ENCODE results near the gene SRSF7. TPM values are rescaled to one million over a fixed set of nuclear protein-coding genes. Genes with fewer than 3 reads are reported as not detected.
"Not testable (repeated sequence)": the region's sequence is repeated elsewhere in the genome, so short reads cannot be mapped to it uniquely, and the experiment has no call there.

SRSF7 gene
- total RNA-seq, 2 experiments from 2014 or later, result 362 to 378 TPM

DNA sequence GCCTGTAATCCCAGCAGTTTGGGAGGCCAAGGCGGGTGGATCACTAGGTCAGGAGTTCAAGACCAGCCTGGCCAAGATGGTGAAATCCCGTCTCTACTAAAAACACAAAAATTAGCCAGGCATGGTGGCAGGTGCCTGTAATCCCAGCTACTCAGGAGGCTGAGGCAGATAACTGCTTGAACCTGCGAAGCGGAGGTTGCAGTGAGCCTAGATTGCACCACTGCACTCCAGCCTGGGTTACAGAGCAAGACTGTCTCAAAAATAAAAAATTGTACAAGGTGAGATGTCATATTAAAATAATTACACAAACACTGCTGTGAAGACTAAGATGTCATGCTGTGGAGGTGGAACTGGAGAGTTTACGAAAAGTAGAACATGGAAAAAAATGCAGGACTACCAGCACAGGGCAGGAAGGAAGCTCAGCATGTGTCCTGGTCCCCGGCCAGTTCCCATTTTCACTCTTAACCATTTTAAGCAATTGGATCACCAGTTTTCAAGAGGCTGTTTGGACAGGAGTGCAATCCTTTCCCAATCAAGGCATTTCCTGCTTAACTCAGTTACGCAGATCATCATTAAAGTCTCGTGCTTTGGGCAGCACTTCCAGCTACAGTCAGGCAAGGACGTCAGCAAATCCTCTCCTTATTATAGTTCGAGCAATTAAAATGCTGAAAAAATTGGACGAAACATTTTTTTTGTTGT lies 14.0 kb downstream of the SRSF7 start:
- CTCF ChIA-PET; H3K27me3 Mint-ChIP-seq; DNase-seq; H3K27ac Mint-ChIP-seq; ATAC-seq; H3K9me3 Mint-ChIP-seq (ENCODE audit: low read depth); H3K4me3 Mint-ChIP-seq: not testable (repeated sequence)
- Mint-ChIP-seq H3K36me3 (peaks cover 55% of the 10 kb centered on the region), H3K4me1 (peaks cover 18% of the 10 kb centered on the region)

GRCh38 chr2:38735999-38736320 lies 15.2 kb downstream of the SRSF7 start:
- CTCF ChIA-PET, result interaction anchor here (0.6 to 3.0 kb wide), 6 partner anchors 70 to 200 kb away, joined by 3 to 13 read pairs (median 4); partner anchors contain the start of gene GALM
- Mint-ChIP-seq H3K4me1 (peaks cover 9% of the 10 kb centered on the region), H3K4me3 (no peak overlapping the region), H3K27me3 (no peaks in the 10 kb centered on the region), H3K36me3 (peaks cover 53% of the 10 kb centered on the region), H3K9me3 (ENCODE audit: low read depth) (no peaks in the 10 kb centered on the region), H3K27ac (no peak overlapping the region)
- ATAC-seq (no peak), DNase-seq (no peak)

DNA sequence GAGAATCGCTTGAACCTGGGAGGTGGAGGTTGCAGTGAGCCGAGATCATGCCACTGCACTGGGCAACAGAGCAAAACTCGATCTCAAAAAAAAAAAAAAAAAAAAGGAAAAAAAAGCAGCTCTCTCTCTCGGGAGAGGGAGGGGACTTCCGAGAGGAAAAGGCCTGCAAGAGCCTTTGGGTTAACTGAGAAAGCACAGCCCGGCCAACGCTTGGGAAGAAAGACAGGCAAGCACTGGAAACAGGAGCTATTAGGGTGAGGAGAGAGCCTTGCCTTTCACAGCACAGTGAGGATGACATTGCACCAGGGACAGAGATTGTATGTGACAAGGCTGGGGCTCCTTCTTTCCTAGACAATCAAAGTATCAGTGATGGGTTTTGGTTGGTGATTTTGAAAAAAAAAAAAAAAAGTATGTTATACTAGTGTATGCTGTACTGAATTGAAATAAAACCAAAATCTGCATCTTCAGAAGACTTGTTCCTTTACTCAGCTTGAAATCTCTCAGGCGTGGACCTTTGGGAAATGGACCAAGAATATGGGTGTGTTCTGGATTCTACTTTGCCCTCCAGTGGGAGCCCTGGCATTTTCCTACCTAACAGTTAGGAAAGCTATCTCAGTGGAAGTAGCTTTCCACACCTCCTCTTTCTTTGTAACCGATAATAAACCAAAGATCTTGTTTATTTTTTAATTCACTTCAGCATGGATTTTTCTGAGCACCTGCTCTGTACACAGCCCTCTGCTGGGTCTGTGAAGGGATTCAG lies 16.7 kb downstream of the SRSF7 start:
- H3K27ac Mint-ChIP-seq, result peak overlapping the region; percentile 63
- H3K4me1 Mint-ChIP-seq, result peaks cover 3% of the 10 kb centered on the region
- no peaks in the 10 kb centered on the region for H3K27me3 Mint-ChIP-seq
- CTCF ChIA-PET, result interaction anchor here (0.6 to 3.0 kb wide), 13 partner anchors 9 to 1117 kb away, joined by 3 to 13 read pairs (median 4); partner anchors contain the start of gene HNRNPLL
- no peak overlapping the region for H3K4me3 Mint-ChIP-seq
- DNase-seq (no peak), ATAC-seq (no peak)
- H3K36me3 Mint-ChIP-seq, result peaks cover 53% of the 10 kb centered on the region
- H3K9me3 Mint-ChIP-seq (ENCODE audit: low read depth), result no peaks in the 10 kb centered on the region

- Mint-ChIP-seq H3K9me3 (ENCODE audit: low read depth) (no peaks in the 10 kb centered on the region), H3K27me3 (no peaks in the 10 kb centered on the region), H3K27ac (peak overlapping the region; percentile 63), H3K4me1 (no peaks in the 10 kb centered on the region), H3K4me3 (no peak overlapping the region), H3K36me3 (peaks cover 48% of the 10 kb centered on the region)
- CTCF ChIA-PET, result interaction anchor here (0.5 to 12.8 kb wide), 10 partner anchors 10 to 214 kb away, joined by 3 to 147 read pairs (median 4); no protein-coding TSS in a partner anchor
- DNase-seq (no peak), ATAC-seq (no peak)
These were observed 17.7 kb downstream of the SRSF7 start for GRCh38 chr2:38733300-38733971.

DNA sequence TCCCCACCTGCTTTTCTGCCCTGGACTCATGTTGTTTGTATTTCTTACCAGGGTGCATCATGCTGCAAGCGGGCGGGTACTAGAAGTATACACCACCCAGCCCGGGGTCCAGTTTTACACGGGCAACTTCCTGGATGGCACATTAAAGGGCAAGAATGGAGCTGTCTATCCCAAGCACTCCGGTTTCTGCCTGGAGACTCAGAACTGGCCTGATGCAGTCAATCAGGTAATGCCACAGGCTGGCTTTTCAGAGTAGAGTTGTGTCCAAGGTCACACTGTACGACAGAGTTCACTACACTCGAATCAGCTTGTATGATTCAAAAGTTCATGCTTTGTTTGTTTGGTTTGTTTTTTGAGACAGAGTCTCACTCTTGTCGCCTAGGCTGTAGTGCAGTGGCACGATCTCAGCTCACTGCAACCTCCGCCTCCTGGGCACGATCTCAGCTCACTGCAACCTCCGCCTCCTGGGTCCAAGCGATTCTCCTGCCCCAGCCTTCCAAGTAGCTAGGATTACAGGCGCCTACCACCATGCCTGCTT lies 19.4 kb downstream of the SRSF7 start:
- no peaks in the 10 kb centered on the region for H3K9me3 Mint-ChIP-seq (ENCODE audit: low read depth)
- H3K27me3 Mint-ChIP-seq, result no peaks in the 10 kb centered on the region
- CTCF ChIA-PET, result interaction anchor here (1.0 to 12.8 kb wide), 8 partner anchors 48 to 224 kb away, joined by 3 to 147 read pairs (median 4); no protein-coding TSS in a partner anchor
- peaks cover 40% of the 10 kb centered on the region for H3K36me3 Mint-ChIP-seq
- no peaks in the 10 kb centered on the region for H3K4me1 Mint-ChIP-seq
- DNase-seq (no peak), ATAC-seq (no peak)
- H3K27ac Mint-ChIP-seq, result no peak overlapping the region
- H3K4me3 Mint-ChIP-seq, result no peak overlapping the region

GRCh38 chr2:38731090-38731489 lies 20.1 kb downstream of the SRSF7 start:
- DNase-seq, result no peak
- no peak for ATAC-seq
- H3K36me3 Mint-ChIP-seq, result peaks cover 39% of the 10 kb centered on the region
- peak overlapping the region; percentile 45 for H3K27ac Mint-ChIP-seq
- no peaks in the 10 kb centered on the region for H3K9me3 Mint-ChIP-seq (ENCODE audit: low read depth)
- CTCF ChIA-PET, result interaction anchor here (1.0 to 12.8 kb wide), 6 partner anchors 47 to 196 kb away, joined by 3 to 147 read pairs (median 4); no protein-coding TSS in a partner anchor
- no peak overlapping the region for H3K4me3 Mint-ChIP-seq
- H3K27me3 Mint-ChIP-seq, result no peaks in the 10 kb centered on the region
- no peaks in the 10 kb centered on the region for H3K4me1 Mint-ChIP-seq

- no peaks in the 10 kb centered on the region for H3K9me3 Mint-ChIP-seq (ENCODE audit: low read depth)
- H3K27me3 Mint-ChIP-seq, result no peaks in the 10 kb centered on the region
- H3K4me3 Mint-ChIP-seq, result no peak overlapping the region
- CTCF ChIA-PET, result interaction anchor here (1.6 to 12.8 kb wide), 2 partner anchors 12 to 148 kb away, joined by 5 to 147 read pairs; no protein-coding TSS in a partner anchor
- H3K27ac Mint-ChIP-seq, result no peak overlapping the region
- peaks cover 35% of the 10 kb centered on the region for H3K36me3 Mint-ChIP-seq
- DNase-seq (no peak), ATAC-seq (no peak)
- peaks cover 11% of the 10 kb centered on the region for H3K4me1 Mint-ChIP-seq
These were observed 22.5 kb downstream of the SRSF7 start for GRCh38 chr2:38728694-38729093.

DNA sequence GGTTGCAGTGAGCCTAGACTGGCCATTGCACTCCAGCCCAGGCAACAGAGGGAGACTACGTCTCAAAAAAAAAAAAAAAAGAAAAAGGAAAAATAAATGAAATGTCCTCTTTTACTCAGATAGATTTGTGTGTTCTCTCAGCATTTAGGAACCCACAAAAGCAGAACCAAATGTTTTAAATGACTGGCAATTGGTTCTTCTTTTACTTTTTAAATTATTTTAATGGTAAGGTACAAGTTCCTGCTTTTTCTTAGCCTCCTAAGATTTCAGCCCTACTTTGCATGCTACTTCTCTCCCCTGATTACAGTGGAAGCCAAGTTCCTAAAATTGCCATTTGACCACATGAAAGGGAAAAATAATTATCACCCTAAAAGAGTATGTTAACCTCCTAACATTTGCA lies 23.5 kb downstream of the SRSF7 start:
- CTCF ChIA-PET, result interaction anchor here (1.6 to 12.8 kb wide), 2 partner anchors 13 to 147 kb away, joined by 5 to 147 read pairs; no protein-coding TSS in a partner anchor
- peaks cover 27% of the 10 kb centered on the region for H3K36me3 Mint-ChIP-seq
- no peak overlapping the region for H3K4me3 Mint-ChIP-seq
- no peaks in the 10 kb centered on the region for H3K9me3 Mint-ChIP-seq (ENCODE audit: low read depth)
- H3K27me3 Mint-ChIP-seq, result no peaks in the 10 kb centered on the region
- DNase-seq, result no peak
- no peak for ATAC-seq
- H3K27ac Mint-ChIP-seq, result no peak overlapping the region
- H3K4me1 Mint-ChIP-seq, result peaks cover 19% of the 10 kb centered on the region

DNA sequence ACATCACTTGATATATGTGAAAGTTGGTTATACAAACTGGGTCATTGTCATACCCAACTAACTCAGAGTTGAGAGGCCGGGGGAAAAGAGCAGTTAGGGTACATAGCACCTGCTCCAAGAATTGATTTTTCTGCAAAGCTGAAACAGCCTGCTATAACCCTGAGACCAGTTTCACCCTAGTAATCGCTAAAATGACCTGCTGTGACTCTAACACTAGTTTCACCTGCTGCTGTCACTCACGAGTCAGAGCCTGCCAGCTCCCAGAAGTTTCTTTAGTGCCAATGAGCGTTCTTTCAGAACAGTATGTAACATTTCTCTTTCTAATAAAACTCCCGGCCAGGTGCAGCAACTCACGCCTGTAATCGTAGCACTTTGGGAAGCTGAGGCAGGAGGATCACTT lies 28.0 kb downstream of the SRSF7 start:
- Mint-ChIP-seq H3K27me3 (no peaks in the 10 kb centered on the region), H3K4me1 (peaks cover 50% of the 10 kb centered on the region)

GRCh38 chr2:38722271-38723061 lies 28.7 kb downstream of the SRSF7 start:
- Mint-ChIP-seq H3K9me3 (ENCODE audit: low read depth) (no peaks in the 10 kb centered on the region), H3K4me3 (peak overlapping the region; percentile 41), H3K36me3 (peaks cover 42% of the 10 kb centered on the region), H3K27ac (peak overlapping the region; percentile 87), H3K27me3 (no peaks in the 10 kb centered on the region), H3K4me1 (peaks cover 50% of the 10 kb centered on the region)
- ATAC-seq, result peak; percentile 59
- CTCF ChIA-PET, result interaction anchor here (0.7 to 12.8 kb wide), 9 partner anchors 19 to 159 kb away, joined by 3 to 147 read pairs (median 5); partner anchors contain the start of genes GALM and HNRNPLL
- peak; percentile 58 for DNase-seq

More for the DNA sequence above, 28.0 kb downstream of the SRSF7 start:
- ATAC-seq, result peak; percentile 2
- Mint-ChIP-seq H3K4me3 (peak overlapping the region; percentile 41), H3K27ac (peak overlapping the region; percentile 87), H3K36me3 (peaks cover 38% of the 10 kb centered on the region), H3K9me3 (ENCODE audit: low read depth) (no peaks in the 10 kb centered on the region)
- no peak for DNase-seq
- CTCF ChIA-PET, result interaction anchor here (0.8 to 12.8 kb wide), 9 partner anchors 10 to 188 kb away, joined by 3 to 147 read pairs (median 3); partner anchors contain the start of genes GALM and HNRNPLL

DNA sequence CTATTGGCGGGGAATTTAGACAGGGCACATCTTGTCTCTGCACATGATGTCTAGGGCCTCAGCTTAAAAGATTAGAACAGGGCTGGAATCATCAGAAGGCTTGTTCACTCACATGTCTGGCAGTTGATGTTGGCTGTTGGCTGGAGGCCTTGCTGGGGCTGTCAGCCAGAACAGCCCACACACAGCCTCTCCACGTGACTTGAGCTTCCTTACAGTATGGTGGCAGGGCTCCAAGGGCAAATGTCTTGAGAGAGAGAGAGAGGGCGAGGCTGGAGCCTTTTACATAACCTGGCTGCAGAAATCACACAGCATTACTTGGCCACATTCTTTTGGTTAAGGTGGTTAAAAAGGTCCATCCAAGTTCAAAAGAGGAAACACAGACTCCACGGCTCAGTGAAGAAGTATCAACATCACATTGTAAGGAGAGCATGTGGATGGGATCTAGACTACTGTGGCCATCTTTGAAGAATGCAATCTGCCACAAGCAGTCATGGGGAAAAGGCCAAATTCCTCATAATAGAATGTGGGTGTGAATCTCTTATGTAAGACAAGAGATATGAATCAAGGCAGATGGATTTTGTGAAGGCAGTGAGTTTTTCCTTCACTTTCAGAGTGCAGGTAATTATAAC lies 30.4 kb downstream of the SRSF7 start:
- H3K4me3 Mint-ChIP-seq, result no peak overlapping the region
- peaks cover 50% of the 10 kb centered on the region for H3K36me3 Mint-ChIP-seq
- H3K27me3 Mint-ChIP-seq, result no peaks in the 10 kb centered on the region
- H3K4me1 Mint-ChIP-seq, result peaks cover 51% of the 10 kb centered on the region
- peak overlapping the region; percentile 63 for H3K27ac Mint-ChIP-seq
- CTCF ChIA-PET, result interaction anchor here (0.6 to 6.4 kb wide), 3 partner anchors 118 to 446 kb away, joined by 3 to 52 read pairs (median 3); partner anchors contain the start of gene HNRNPLL
- peak; percentile 10 for ATAC-seq
- DNase-seq, result no peak
- H3K9me3 Mint-ChIP-seq (ENCODE audit: low read depth), result no peaks in the 10 kb centered on the region

- H3K36me3 Mint-ChIP-seq, result peaks cover 55% of the 10 kb centered on the region
- DNase-seq (no peak), ATAC-seq (no peak)
- CTCF ChIA-PET, result interaction anchor here (0.6 to 6.4 kb wide), 2 partner anchors 117 to 212 kb away, joined by 3 to 52 read pairs; partner anchors contain the start of gene HNRNPLL
- no peak overlapping the region for H3K27ac Mint-ChIP-seq
- H3K4me1 Mint-ChIP-seq, result peaks cover 54% of the 10 kb centered on the region
- no peaks in the 10 kb centered on the region for H3K9me3 Mint-ChIP-seq (ENCODE audit: low read depth)
- H3K4me3 Mint-ChIP-seq, result no peak overlapping the region
- no peaks in the 10 kb centered on the region for H3K27me3 Mint-ChIP-seq
These were observed 31.5 kb downstream of the SRSF7 start for GRCh38 chr2:38719706-38720105.
